Measurements from ENCODE around the gene MYL7.

DNA sequence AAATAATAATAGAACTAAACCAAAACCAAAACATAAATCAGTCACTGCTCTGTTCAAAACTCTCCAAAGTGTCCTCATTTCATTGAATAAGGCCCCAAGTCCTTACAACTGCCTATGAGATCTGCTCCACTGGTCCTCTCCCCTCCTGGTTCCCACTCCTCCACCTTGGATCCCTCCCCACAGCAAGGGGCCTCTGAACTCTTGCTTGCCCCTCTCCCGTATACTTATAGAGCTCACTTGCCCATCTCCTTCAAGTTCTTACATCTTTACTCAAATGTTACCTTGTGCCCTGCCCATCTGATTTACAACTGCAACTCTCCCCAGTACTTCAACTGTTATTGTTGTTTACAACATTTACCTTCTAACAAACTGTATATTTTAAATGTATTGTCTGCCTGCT lies 18.6 kb downstream of the MYL7 start:
- no peak for TF ChIP-seq TAF1 (IDR thresholded peaks at IDR 0.05; ENCODE audit: borderline replicate concordance, low read depth, low read length)
- no peak for TF ChIP-seq CTCF (IDR thresholded peaks at IDR 0.05)
- TF ChIP-seq, protein P1, sequence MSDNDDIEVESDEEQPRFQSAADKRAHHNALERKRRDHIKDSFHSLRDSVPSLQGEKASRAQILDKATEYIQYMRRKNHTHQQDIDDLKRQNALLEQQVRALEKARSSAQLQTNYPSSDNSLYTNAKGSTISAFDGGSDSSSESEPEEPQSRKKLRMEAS (IDR thresholded peaks at IDR 0.05; ENCODE audit: low read depth), result no peak
- TF ChIP-seq RAD21 (IDR thresholded peaks at IDR 0.05; ENCODE audit: low read length), result no peak
- TF ChIP-seq EP300 (IDR thresholded peaks at IDR 0.05; ENCODE audit: borderline replicate concordance in 1 of 2, low read depth in 1 of 2, low read length in 1 of 2), result no peak
- no peak for TF ChIP-seq FOSL2 (IDR thresholded peaks at IDR 0.05; ENCODE audit: borderline replicate concordance, low read depth)
- no peak for TF ChIP-seq EZH2phosphoT487 (IDR thresholded peaks at IDR 0.05; ENCODE audit: borderline replicate concordance, low read depth)
- TF ChIP-seq POLR2AphosphoS5 (IDR thresholded peaks at IDR 0.05; ENCODE audit: low read depth, low read length), result no peak
- no peak for TF ChIP-seq JUND (IDR thresholded peaks at IDR 0.05)
- no peak for TF ChIP-seq RFX5 (IDR thresholded peaks at IDR 0.05; ENCODE audit: low read length)
- no peak for TF ChIP-seq SIN3A (IDR thresholded peaks at IDR 0.05; ENCODE audit: borderline replicate concordance, low read depth, low read length)
- TF ChIP-seq, protein P2, sequence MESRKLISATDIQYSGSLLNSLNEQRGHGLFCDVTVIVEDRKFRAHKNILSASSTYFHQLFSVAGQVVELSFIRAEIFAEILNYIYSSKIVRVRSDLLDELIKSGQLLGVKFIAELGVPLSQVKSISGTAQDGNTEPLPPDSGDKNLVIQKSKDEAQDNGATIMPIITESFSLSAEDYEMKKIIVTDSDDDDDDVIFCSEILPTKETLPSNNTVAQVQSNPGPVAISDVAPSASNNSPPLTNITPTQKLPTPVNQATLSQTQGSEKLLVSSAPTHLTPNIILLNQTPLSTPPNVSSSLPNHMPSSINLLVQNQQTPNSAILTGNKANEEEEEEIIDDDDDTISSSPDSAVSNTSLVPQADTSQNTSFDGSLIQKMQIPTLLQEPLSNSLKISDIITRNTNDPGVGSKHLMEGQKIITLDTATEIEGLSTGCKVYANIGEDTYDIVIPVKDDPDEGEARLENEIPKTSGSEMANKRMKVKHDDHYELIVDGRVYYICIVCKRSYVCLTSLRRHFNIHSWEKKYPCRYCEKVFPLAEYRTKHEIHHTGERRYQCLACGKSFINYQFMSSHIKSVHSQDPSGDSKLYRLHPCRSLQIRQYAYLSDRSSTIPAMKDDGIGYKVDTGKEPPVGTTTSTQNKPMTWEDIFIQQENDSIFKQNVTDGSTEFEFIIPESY (IDR thresholded peaks at IDR 0.05; ENCODE audit: borderline replicate concordance, low read depth), result no peak
- TF ChIP-seq CHD2 (IDR thresholded peaks at IDR 0.05; ENCODE audit: low read length, partially characterized antibody), result no peak
- no peak for TF ChIP-seq YY1 (IDR thresholded peaks at IDR 0.05; ENCODE audit: low read depth)
